SK-N-SH treated with all-trans-retinoic acid at 6 μM for 48 hours (cell line): Measurements from ENCODE around the gene SYTL3.

ENCODE experiments used
- CSDC2 ChIP-seq: fragments of 250-450 bp; sonication (Bioruptor Pico); IDR thresholded peaks from 2 replicates; pipeline ENCODE4 v1.5.0; 2020; ENCODE audit warnings: mild to moderate bottlenecking, moderate library complexity
- ESRRG ChIP-seq: fragments of 250-450 bp; sonication (Bioruptor Pico); IDR thresholded peaks from 2 replicates; pipeline ENCODE4 v1.6.1; 2021; ENCODE audit warnings: mild to moderate bottlenecking
- PATZ1 ChIP-seq: fragments of 250-450 bp; sonication (Bioruptor Pico); IDR thresholded peaks from 2 replicates; pipeline ENCODE4 v1.8.0; 2020; ENCODE audit warnings: mild to moderate bottlenecking, moderate library complexity, borderline replicate concordance
- PPARA ChIP-seq: fragments of 250-450 bp; sonication (Bioruptor Pico); IDR thresholded peaks from 2 replicates; pipeline ENCODE4 v1.5.0; 2020; ENCODE audit warnings: mild to moderate bottlenecking, borderline replicate concordance
- TOX ChIP-seq: fragments of 250-450 bp; sonication (Bioruptor Pico); IDR thresholded peaks from 2 replicates; pipeline ENCODE4 v1.8.0; 2021; ENCODE audit warnings: mild to moderate bottlenecking, moderate library complexity, borderline replicate concordance
- TSHZ2 ChIP-seq: fragments of 250-450 bp; sonication (Bioruptor Pico); IDR thresholded peaks from 2 replicates; pipeline ENCODE4 v1.5.0; 2020; ENCODE audit warnings: mild to moderate bottlenecking, moderate library complexity
- ZC3H10 ChIP-seq: fragments of 250-450 bp; sonication (Bioruptor Pico); IDR thresholded peaks from 2 replicates; pipeline ENCODE4 v1.5.1; 2021; ENCODE audit warnings: mild to moderate bottlenecking, moderate library complexity
- ZFP3 ChIP-seq: fragments of 250-450 bp; sonication (Bioruptor Pico); IDR thresholded peaks from 2 replicates; pipeline ENCODE4 v1.5.0; 2020; ENCODE audit warnings: mild to moderate bottlenecking, moderate library complexity
- ZFP30 ChIP-seq: fragments of 450-650 bp; formaldehyde crosslinking; IDR thresholded peaks from 2 replicates; pipeline ENCODE4 v1.5.0; 2022; ENCODE audit warnings: mild to moderate bottlenecking, moderate library complexity
- ZNF565 ChIP-seq: fragments of 450-650 bp; formaldehyde crosslinking; conservative IDR thresholded peaks from 2 replicates; pipeline ENCODE4 v1.5.0; 2020; ENCODE audit warnings: low read depth, mild to moderate bottlenecking, moderate library complexity
- ZNF70 ChIP-seq: fragments of 450-650 bp; formaldehyde crosslinking; IDR thresholded peaks from 2 replicates; pipeline ENCODE4 v1.5.0; 2020; ENCODE audit warnings: mild to moderate bottlenecking, moderate library complexity
- ZNF8 ChIP-seq: fragments of 450-650 bp; formaldehyde crosslinking; IDR thresholded peaks from 2 replicates; pipeline ENCODE4 v1.5.0; 2020; ENCODE audit warnings: mild to moderate bottlenecking, moderate library complexity
- TF ChIP-seq, protein P1 (sequence below): fragments of 250-450 bp; sonication (Bioruptor Pico); IDR thresholded peaks from 2 replicates; pipeline ENCODE4 v1.5.1; 2020; ENCODE audit warnings: low read depth, mild to moderate bottlenecking, moderate library complexity

DNA sequence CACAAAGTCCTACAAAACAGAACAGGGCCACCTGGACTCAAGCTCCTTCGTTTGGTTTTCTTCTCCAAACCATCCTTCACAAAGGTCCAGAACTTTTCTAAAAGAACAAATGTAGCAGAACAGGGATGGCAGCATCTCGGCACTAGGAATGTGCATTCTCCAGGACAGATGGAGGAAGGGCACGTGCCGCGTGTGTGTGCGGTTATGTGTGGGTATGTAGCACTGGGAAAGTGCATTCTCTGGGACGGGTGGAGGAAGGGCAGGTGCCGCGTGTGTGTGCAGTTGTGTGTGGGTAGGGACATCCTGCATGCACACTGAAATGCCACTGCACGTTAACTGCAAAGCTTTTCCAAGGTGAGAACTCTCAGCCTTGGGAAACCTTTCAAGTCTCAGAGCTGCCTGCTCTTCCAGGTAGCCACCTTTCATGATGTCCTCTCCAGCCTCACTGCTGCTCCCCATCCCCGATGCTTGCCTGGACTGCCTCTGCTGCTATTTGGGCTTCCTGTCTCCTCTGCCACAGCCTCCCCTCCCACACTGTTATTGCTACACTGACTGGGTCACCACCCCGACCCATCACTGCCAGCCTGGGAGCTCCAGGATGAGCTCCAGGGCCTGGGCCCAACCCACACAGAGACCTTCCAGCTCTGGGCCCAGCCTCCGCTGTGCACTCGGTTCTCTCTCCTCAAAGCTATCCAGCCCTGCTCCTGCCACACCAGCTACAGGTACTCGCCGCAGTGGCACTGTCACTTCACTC, 121.7 kb downstream of the SYTL3 start:
- TF ChIP-seq TSHZ2 (CRISPR knock-in tag) (no peak), ZC3H10 (CRISPR knock-in tag) (no peak), ZNF70 (CRISPR knock-in tag) (no peak), ZFP30 (no peak), PATZ1 (CRISPR knock-in tag) (no peak), PPARA (no peak), CSDC2 (CRISPR knock-in tag) (no peak), ESRRG (CRISPR knock-in tag) (no peak), ZNF8 (CRISPR knock-in tag) (no peak), ZNF565 (no peak), TOX (no peak), ZFP3 (no peak)
- TF ChIP-seq, protein P1, sequence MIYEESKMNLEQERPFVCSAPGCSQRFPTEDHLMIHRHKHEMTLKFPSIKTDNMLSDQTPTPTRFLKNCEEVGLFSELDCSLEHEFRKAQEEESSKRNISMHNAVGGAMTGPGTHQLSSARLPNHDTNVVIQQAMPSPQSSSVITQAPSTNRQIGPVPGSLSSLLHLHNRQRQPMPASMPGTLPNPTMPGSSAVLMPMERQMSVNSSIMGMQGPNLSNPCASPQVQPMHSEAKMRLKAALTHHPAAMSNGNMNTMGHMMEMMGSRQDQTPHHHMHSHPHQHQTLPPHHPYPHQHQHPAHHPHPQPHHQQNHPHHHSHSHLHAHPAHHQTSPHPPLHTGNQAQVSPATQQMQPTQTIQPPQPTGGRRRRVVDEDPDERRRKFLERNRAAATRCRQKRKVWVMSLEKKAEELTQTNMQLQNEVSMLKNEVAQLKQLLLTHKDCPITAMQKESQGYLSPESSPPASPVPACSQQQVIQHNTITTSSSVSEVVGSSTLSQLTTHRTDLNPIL (CRISPR knock-in tag) = no peak
